ENCODE data around the gene SBF2. TPM values are rescaled to one million over a fixed set of nuclear protein-coding genes. Genes with fewer than 3 reads are reported as not detected.

Gene SBF2
- total and polyA plus RNA-seq, 2 of the 13 experiments (the other 11 are each of a cell fraction or from before 2014, with no cell fraction given), result 24.0 to 45.8 TPM

- no peak for TF ChIP-seq ZUFSP (CRISPR knock-in tag; IDR thresholded peaks at IDR 0.05; ENCODE audit: borderline replicate concordance)
- TF ChIP-seq KLF12 (CRISPR knock-in tag; IDR thresholded peaks at IDR 0.05; ENCODE audit: borderline replicate concordance), result no peak
- peak; percentile 65; the same call in 1 of the 2 replicates for TF ChIP-seq ERF (CRISPR knock-in tag; IDR thresholded peaks at IDR 0.05)
- 0 out of 2 replicates have a peak, but pooled peaks have one; percentile 36 for TF ChIP-seq THRA (CRISPR knock-in tag; IDR thresholded peaks at IDR 0.05; ENCODE audit: borderline replicate concordance)
- TF ChIP-seq HNRNPL (IDR thresholded peaks at IDR 0.05; ENCODE audit: low read depth, low read length), result no peak
- peak; percentile 98 for TF ChIP-seq HOMEZ (CRISPR knock-in tag; IDR thresholded peaks at IDR 0.05; ENCODE audit: low read depth)
- no peak for TF ChIP-seq ZNF709 (CRISPR knock-in tag; IDR thresholded peaks at IDR 0.05)
- TF ChIP-seq NFATC3 (CRISPR knock-in tag; IDR thresholded peaks at IDR 0.05), result no peak
- TF ChIP-seq SALL1 (CRISPR knock-in tag; IDR thresholded peaks at IDR 0.05), result peak; percentile 42; the same call in 1 of the 2 replicates
- no peak for TF ChIP-seq CREB3 (CRISPR knock-in tag; IDR thresholded peaks at IDR 0.05)
- TF ChIP-seq FOXK1 (CRISPR knock-in tag; IDR thresholded peaks at IDR 0.05; ENCODE audit: borderline replicate concordance, low read depth), result peak; percentile 80; the same call in 1 of the 2 replicates
- 0 out of 2 replicates have a peak, but pooled peaks have one; percentile 61 for TF ChIP-seq KDM4B (CRISPR knock-in tag; IDR thresholded peaks at IDR 0.05)
- no peak for TF ChIP-seq NR3C1 (CRISPR knock-in tag; IDR thresholded peaks at IDR 0.05)
- no peak for TF ChIP-seq CBFB (CRISPR knock-in tag; IDR thresholded peaks at IDR 0.05)
- peak; percentile 91; the same call in 1 of the 2 replicates for TF ChIP-seq HMG20A (CRISPR knock-in tag; IDR thresholded peaks at IDR 0.05; ENCODE audit: borderline replicate concordance)
- no peak for TF ChIP-seq E2F5 (CRISPR knock-in tag; conservative IDR thresholded peaks at IDR 0.05)
- no peak for TF ChIP-seq TGIF2 (CRISPR knock-in tag; IDR thresholded peaks at IDR 0.05)
- peak; percentile 61 for TF ChIP-seq HNF4A (CRISPR knock-in tag; IDR thresholded peaks at IDR 0.05)
- TF ChIP-seq HIC2 (CRISPR knock-in tag; IDR thresholded peaks at IDR 0.05; ENCODE audit: low read depth), result no peak
- peak; percentile 84; the same call in 1 of the 2 replicates for TF ChIP-seq MIER3 (CRISPR knock-in tag; IDR thresholded peaks at IDR 0.05; ENCODE audit: borderline replicate concordance)
- no peak for TF ChIP-seq CHD2 (IDR thresholded peaks at IDR 0.05; ENCODE audit: low read depth, low read length)
- peak; percentile 87 for TF ChIP-seq ATF7 (IDR thresholded peaks at IDR 0.05)
- TF ChIP-seq ATF7 (CRISPR knock-in tag; IDR thresholded peaks at IDR 0.05), result no peak
These were observed 243.5 kb downstream of the SBF2 start (continued) for GRCh38 chr11:10050561-10050960.
